ENCODE measurements around the gene ULK4.

- TF ChIP-seq, protein P1, sequence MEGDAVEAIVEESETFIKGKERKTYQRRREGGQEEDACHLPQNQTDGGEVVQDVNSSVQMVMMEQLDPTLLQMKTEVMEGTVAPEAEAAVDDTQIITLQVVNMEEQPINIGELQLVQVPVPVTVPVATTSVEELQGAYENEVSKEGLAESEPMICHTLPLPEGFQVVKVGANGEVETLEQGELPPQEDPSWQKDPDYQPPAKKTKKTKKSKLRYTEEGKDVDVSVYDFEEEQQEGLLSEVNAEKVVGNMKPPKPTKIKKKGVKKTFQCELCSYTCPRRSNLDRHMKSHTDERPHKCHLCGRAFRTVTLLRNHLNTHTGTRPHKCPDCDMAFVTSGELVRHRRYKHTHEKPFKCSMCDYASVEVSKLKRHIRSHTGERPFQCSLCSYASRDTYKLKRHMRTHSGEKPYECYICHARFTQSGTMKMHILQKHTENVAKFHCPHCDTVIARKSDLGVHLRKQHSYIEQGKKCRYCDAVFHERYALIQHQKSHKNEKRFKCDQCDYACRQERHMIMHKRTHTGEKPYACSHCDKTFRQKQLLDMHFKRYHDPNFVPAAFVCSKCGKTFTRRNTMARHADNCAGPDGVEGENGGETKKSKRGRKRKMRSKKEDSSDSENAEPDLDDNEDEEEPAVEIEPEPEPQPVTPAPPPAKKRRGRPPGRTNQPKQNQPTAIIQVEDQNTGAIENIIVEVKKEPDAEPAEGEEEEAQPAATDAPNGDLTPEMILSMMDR (conservative IDR thresholded peaks at IDR 0.05 in 1 of 2, IDR thresholded peaks at IDR 0.05 in 1 of 2; ENCODE audit: low read depth in 1 of 2, low read length in 2 of 2), result no peak
- TF ChIP-seq EZH2 (IDR thresholded peaks at IDR 0.05; ENCODE audit: low read length, missing control alignments), result no peak
Measured at GRCh38 chr3:41608347-41608746, 353.6 kb downstream of the ULK4 start.
